Measurements from ENCODE around the gene GUCA2A. TPM values are rescaled to one million over a fixed set of nuclear protein-coding genes. Genes with fewer than 3 reads are reported as not detected.

GUCA2A gene
- total and polyA plus RNA-seq, 2 experiments from 2014 or later: not detected

- Histone ChIP-seq H3K27me3 (no peaks in the 10 kb centered on the region), H3K4me3 (no peak overlapping the region), H3K27ac (no peak overlapping the region), H3K36me3 (no peaks in the 10 kb centered on the region), H3K4me1 (ENCODE audit: low read depth) (peaks cover 7% of the 10 kb centered on the region), H3K9me3 (ENCODE audit: low read depth) (no peaks in the 10 kb centered on the region)
- DNase-seq (ENCODE audit: low read depth in 1 of 2, low spot score in 1 of 2): no peak
- TF ChIP-seq, protein P1, sequence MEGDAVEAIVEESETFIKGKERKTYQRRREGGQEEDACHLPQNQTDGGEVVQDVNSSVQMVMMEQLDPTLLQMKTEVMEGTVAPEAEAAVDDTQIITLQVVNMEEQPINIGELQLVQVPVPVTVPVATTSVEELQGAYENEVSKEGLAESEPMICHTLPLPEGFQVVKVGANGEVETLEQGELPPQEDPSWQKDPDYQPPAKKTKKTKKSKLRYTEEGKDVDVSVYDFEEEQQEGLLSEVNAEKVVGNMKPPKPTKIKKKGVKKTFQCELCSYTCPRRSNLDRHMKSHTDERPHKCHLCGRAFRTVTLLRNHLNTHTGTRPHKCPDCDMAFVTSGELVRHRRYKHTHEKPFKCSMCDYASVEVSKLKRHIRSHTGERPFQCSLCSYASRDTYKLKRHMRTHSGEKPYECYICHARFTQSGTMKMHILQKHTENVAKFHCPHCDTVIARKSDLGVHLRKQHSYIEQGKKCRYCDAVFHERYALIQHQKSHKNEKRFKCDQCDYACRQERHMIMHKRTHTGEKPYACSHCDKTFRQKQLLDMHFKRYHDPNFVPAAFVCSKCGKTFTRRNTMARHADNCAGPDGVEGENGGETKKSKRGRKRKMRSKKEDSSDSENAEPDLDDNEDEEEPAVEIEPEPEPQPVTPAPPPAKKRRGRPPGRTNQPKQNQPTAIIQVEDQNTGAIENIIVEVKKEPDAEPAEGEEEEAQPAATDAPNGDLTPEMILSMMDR (IDR thresholded peaks at IDR 0.05; ENCODE audit: low read depth, low read length): no peak
Measured at GRCh38 chr1:42167611-42168390, 3.3 kb upstream of the GUCA2A start.

- Histone ChIP-seq H3K27me3 (no peaks in the 10 kb centered on the region), H3K27ac (no peak overlapping the region), H3K4me3 (no peak overlapping the region), H3K9me3 (ENCODE audit: low read depth) (no peaks in the 10 kb centered on the region), H3K36me3 (no peaks in the 10 kb centered on the region), H3K4me1 (ENCODE audit: low read depth) (peaks cover 7% of the 10 kb centered on the region)
- peak; percentile 38 to 74 for DNase-seq (ENCODE audit: low read depth in 1 of 2, low spot score in 1 of 2)
- TF ChIP-seq, protein P1 (IDR thresholded peaks at IDR 0.05; ENCODE audit: low read depth, low read length): no peak
Measured at GRCh38 chr1:42165511-42166210, 1.1 kb upstream of the GUCA2A start.

DNA sequence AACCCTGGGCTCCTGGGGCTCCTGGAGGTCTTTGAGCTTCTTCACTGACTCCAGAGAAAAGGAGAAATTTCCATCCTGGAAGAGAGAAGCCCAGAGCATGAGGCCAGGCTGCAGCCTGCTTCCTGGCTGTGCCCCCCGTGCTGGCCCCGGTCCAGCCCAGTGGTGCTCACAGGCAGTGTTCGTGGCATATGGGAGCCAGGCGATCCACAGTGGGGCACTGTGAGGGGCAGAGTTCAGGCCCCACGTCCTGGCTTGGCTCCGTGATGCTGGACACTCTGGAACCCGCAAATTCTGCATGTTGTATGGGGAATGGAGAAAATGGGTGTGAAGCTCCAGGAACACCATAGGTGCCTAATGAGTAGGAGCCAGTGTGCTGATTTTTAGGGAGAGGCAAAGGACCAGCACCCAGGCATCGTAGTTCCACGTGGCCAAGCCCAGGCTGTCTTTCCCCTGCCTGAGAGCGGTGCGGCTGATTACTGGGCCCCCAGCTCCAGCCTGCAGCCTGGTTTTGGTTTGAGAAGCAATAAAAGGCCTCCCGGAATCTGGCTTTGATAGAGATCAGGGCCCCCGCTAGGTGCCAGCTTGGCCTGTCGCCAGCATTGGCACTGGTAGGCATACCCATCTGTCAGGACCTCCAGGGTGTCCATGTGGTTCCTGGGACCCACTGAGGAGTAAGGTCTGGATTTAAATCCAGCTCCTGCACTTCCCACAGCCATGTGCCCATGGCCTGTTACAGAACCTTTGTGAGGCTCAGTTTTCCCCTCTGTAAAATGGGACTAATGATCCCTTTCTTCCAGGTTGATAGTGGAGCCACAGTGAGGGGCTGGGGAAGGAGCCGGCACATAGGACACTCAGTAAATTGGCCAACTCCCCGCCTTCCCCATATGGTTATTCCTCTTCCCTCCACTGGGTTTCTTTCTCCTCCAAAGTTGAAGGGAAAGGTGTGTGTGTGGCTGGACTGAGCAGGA is 725 bp downstream of the GUCA2A start:
- H3K36me3 ChIP-seq: no peaks in the 10 kb centered on the region
- H3K4me3 ChIP-seq: no peak overlapping the region
- TF ChIP-seq, protein P1 (IDR thresholded peaks at IDR 0.05; ENCODE audit: low read depth, low read length): no peak
- no peaks in the 10 kb centered on the region for H3K9me3 ChIP-seq (ENCODE audit: low read depth)
- H3K27me3 ChIP-seq: no peaks in the 10 kb centered on the region
- no peak overlapping the region for H3K27ac ChIP-seq
- peaks cover 7% of the 10 kb centered on the region for H3K4me1 ChIP-seq (ENCODE audit: low read depth)
- no peak for DNase-seq (ENCODE audit: low read depth in 1 of 2, low spot score in 1 of 2)

DNA sequence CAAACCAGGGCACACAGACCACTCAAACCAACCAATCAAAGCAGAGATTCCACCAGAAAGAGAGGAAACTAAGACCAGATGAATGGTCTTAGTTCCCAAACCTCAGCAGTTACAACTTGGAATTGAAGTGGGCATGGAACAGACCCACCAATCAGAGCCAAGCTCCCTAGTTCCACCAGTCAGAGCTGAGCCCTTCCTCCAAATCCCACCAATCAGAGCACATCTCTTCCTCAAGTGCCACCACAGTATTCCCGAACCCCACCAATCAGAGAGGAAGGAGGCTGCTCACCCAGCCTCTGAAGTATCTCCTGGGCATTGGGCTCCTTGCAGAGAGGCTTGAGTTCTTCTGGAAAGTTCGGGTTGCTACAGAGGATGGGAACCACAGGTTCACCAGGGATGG is 1.4 kb downstream of the GUCA2A start:
- TF ChIP-seq, protein P1 (IDR thresholded peaks at IDR 0.05; ENCODE audit: low read depth, low read length): no peak
- no peak overlapping the region for H3K27ac ChIP-seq
- no peaks in the 10 kb centered on the region for H3K27me3 ChIP-seq
- H3K4me3 ChIP-seq: no peak overlapping the region
- peaks cover 7% of the 10 kb centered on the region for H3K4me1 ChIP-seq (ENCODE audit: low read depth)
- no peaks in the 10 kb centered on the region for H3K36me3 ChIP-seq
- H3K9me3 ChIP-seq (ENCODE audit: low read depth): no peaks in the 10 kb centered on the region
- no peak for DNase-seq (ENCODE audit: low read depth in 1 of 2, low spot score in 1 of 2)

GRCh38 chr1:42162181-42162580 is 2.4 kb downstream of the GUCA2A start:
- no peaks in the 10 kb centered on the region for H3K36me3 ChIP-seq
- H3K9me3 ChIP-seq (ENCODE audit: low read depth): no peaks in the 10 kb centered on the region
- DNase-seq (ENCODE audit: low read depth in 1 of 2, low spot score in 1 of 2): no peak
- H3K27ac ChIP-seq: no peak overlapping the region
- TF ChIP-seq, protein P1 (IDR thresholded peaks at IDR 0.05; ENCODE audit: low read depth, low read length): no peak
- H3K4me3 ChIP-seq: no peak overlapping the region
- H3K4me1 ChIP-seq (ENCODE audit: low read depth): peaks cover 7% of the 10 kb centered on the region
- no peaks in the 10 kb centered on the region for H3K27me3 ChIP-seq
